ENCODE data around the gene GRIN2A. TPM values are rescaled to one million over a fixed set of nuclear protein-coding genes. Genes with fewer than 3 reads are reported as not detected.

Gene GRIN2A
- total and polyA plus RNA-seq, 2 donors (not counting 1 experiment from before 2014, with no cell fraction given): 0.44 TPM; not detected in 1

DNA sequence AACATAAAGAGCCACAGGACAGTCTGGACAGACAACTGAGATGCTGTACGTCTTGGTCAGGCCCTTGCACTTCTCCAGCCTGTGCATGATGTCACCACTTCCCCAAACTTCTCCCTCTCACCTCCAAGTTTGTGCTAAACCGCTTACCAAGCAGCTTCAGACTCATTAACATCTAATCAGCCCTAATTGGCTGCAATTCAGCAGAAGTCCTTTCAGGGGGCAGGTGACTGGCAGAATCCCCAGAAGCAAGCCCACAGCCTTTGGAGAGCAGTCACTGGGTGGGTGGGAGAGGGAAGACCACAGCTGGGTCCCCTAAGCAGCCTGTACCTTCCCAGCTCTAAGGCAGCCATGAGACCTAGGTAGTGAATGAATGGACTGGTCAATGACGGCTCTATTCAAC lies 161.4 kb downstream of the GRIN2A start:
- no peak overlapping the region for H3K4me3 Mint-ChIP-seq
- Histone ChIP-seq H3K79me2 (ENCODE audit: control insufficient read depth, insufficient read depth, low read length) (no peaks in the 10 kb centered on the region), H3K4me1 (ENCODE audit: control insufficient read depth in 2 of 2, insufficient read depth in 2 of 2, low read length in 2 of 2) (no peaks in the 10 kb centered on the region), H2AFZ (ENCODE audit: insufficient read depth, low read depth, low read length, poor library complexity, severe bottlenecking) (no peak overlapping the region), H3K36me3 (replicated peaks in 1 of 2; ENCODE audit: control extremely low read depth in 1 of 2, control insufficient read depth in 1 of 2, extremely low read depth in 1 of 2, insufficient read depth in 2 of 2, low read length in 1 of 2) (no peaks in the 10 kb centered on the region), H3K27me3 (replicated peaks in 1 of 4; ENCODE audit: control extremely low read depth in 1 of 4, control insufficient read depth in 3 of 4, insufficient read depth in 4 of 4, low read length in 3 of 4) (peaks cover 0 to 8% (median 0%) of the 10 kb centered on the region in 4 experiments), H3K27ac (ENCODE audit: low read length in 2 of 2) (no peak overlapping the region), H4K20me1 (ENCODE audit: control insufficient read depth, insufficient read depth, low read length, poor library complexity, severe bottlenecking) (no peaks in the 10 kb centered on the region), H3K9me3 (ENCODE audit: control extremely low read depth in 1 of 3, control insufficient read depth in 2 of 3, insufficient read depth in 1 of 3, low read length in 2 of 3) (no peaks in the 10 kb centered on the region), H3K4me3 (ENCODE audit: control extremely low read depth in 1 of 5, extremely low read depth in 1 of 5, insufficient read depth in 1 of 5, low read depth in 2 of 5, low read length in 4 of 5) (no peak overlapping the region), H3K4me2 (replicated peaks; ENCODE audit: low read depth, low read length, poor library complexity, severe bottlenecking) (no peak overlapping the region), H3K9ac (ENCODE audit: low read length) (no peak overlapping the region)
- no peaks in the 10 kb centered on the region for H3K4me1 Mint-ChIP-seq
- POLR2A ChIA-PET: no interaction called here
- 40% methylated on average over 1 of the region's 3 CpGs for WGBS (ENCODE audit: insufficient coverage)
- ATAC-seq (ENCODE audit: low read depth) (no peak), DNase-seq (no peak)
- H3K27me3 Mint-ChIP-seq: peaks cover 12% of the 10 kb centered on the region
- no peaks in the 10 kb centered on the region for H3K9me3 Mint-ChIP-seq (ENCODE audit: insufficient read depth)
- H3K27ac Mint-ChIP-seq: no peak overlapping the region
- intact Hi-C loops (cut with micrococcal nuclease): no loop called here
- CTCF ChIA-PET: no interaction called here
- TF ChIP-seq, protein P1, sequence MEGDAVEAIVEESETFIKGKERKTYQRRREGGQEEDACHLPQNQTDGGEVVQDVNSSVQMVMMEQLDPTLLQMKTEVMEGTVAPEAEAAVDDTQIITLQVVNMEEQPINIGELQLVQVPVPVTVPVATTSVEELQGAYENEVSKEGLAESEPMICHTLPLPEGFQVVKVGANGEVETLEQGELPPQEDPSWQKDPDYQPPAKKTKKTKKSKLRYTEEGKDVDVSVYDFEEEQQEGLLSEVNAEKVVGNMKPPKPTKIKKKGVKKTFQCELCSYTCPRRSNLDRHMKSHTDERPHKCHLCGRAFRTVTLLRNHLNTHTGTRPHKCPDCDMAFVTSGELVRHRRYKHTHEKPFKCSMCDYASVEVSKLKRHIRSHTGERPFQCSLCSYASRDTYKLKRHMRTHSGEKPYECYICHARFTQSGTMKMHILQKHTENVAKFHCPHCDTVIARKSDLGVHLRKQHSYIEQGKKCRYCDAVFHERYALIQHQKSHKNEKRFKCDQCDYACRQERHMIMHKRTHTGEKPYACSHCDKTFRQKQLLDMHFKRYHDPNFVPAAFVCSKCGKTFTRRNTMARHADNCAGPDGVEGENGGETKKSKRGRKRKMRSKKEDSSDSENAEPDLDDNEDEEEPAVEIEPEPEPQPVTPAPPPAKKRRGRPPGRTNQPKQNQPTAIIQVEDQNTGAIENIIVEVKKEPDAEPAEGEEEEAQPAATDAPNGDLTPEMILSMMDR (IDR thresholded peaks at IDR 0.05): no peak
- no peak for TF ChIP-seq EZH2 (IDR thresholded peaks at IDR 0.05; ENCODE audit: borderline replicate concordance, insufficient read depth, low read depth, low read length, poor library complexity, severe bottlenecking)

DNA sequence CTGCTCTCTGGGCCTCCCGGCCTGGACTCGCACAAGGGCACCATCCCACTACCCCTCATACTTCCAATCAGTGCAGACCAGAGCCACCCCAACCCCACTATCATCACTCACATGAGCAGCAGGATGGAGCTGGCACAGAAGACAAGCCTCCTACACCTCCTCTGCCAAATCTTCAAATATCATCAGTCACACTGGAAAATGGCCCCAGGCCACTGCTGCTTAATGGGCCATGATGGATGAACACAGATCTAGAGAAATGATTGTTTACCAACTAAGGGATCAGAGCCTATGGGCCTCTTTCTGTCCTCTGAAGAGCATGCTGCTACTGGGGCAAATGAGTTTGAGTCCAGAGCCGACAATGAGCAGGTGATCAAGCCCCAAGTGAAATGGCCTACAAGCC lies 165.5 kb downstream of the GRIN2A start:
- Histone ChIP-seq H3K79me2 (ENCODE audit: control insufficient read depth, insufficient read depth, low read length) (no peaks in the 10 kb centered on the region), H3K4me2 (replicated peaks; ENCODE audit: low read depth, low read length, poor library complexity, severe bottlenecking) (no peak overlapping the region), H3K9ac (ENCODE audit: low read length) (no peak overlapping the region), H3K27ac (ENCODE audit: low read length in 2 of 2) (no peak overlapping the region), H3K4me1 (ENCODE audit: control insufficient read depth in 2 of 2, insufficient read depth in 2 of 2, low read length in 2 of 2) (no peaks in the 10 kb centered on the region), H3K4me3 (ENCODE audit: control extremely low read depth in 1 of 5, extremely low read depth in 1 of 5, insufficient read depth in 1 of 5, low read depth in 2 of 5, low read length in 4 of 5) (no peak overlapping the region), H3K27me3 (replicated peaks in 1 of 4; ENCODE audit: control extremely low read depth in 1 of 4, control insufficient read depth in 3 of 4, insufficient read depth in 4 of 4, low read length in 3 of 4) (peaks cover 0 to 7% (median 3%) of the 10 kb centered on the region in 4 experiments), H3K9me3 (ENCODE audit: control extremely low read depth in 1 of 3, control insufficient read depth in 2 of 3, insufficient read depth in 1 of 3, low read length in 2 of 3) (no peaks in the 10 kb centered on the region), H2AFZ (ENCODE audit: insufficient read depth, low read depth, low read length, poor library complexity, severe bottlenecking) (no peak overlapping the region), H4K20me1 (ENCODE audit: control insufficient read depth, insufficient read depth, low read length, poor library complexity, severe bottlenecking) (no peaks in the 10 kb centered on the region), H3K36me3 (replicated peaks in 1 of 2; ENCODE audit: control extremely low read depth in 1 of 2, control insufficient read depth in 1 of 2, extremely low read depth in 1 of 2, insufficient read depth in 2 of 2, low read length in 1 of 2) (no peaks in the 10 kb centered on the region)
- Mint-ChIP-seq H3K4me1 (no peaks in the 10 kb centered on the region), H3K27me3 (peaks cover 35% of the 10 kb centered on the region), H3K27ac (no peak overlapping the region), H3K4me3 (no peak overlapping the region), H3K9me3 (ENCODE audit: insufficient read depth) (no peaks in the 10 kb centered on the region)
- ATAC-seq (ENCODE audit: low read depth) (no peak), DNase-seq (no peak)
- TF ChIP-seq, protein P1 (IDR thresholded peaks at IDR 0.05): no peak
- no peak for TF ChIP-seq EZH2 (IDR thresholded peaks at IDR 0.05; ENCODE audit: borderline replicate concordance, insufficient read depth, low read depth, low read length, poor library complexity, severe bottlenecking)
- CTCF ChIA-PET: no interaction called here
- WGBS (ENCODE audit: insufficient coverage): 51% methylated on average over 2 of the region's 3 CpGs
- POLR2A ChIA-PET: no interaction called here
- intact Hi-C loops (cut with micrococcal nuclease): no loop called here
